GM18951 (cell line): ENCODE data around the gene CENPH.
"Not testable (repeated sequence)": the region's sequence is repeated elsewhere in the genome, so short reads cannot be mapped to it uniquely, and the experiment has no call there.

Experiments used
- POLR2A ChIP-seq: IDR thresholded peaks from 4 replicates; pipeline ENCODE4 v1.6.1; 2011; ENCODE audit warnings: mild to moderate bottlenecking; ENCODE audit not compliant: insufficient read length, insufficient read depth; ENCODE audit errors: extremely low read depth
- in situ Hi-C: fragments of 300-500 bp; cut with MboI; formaldehyde crosslinking; loops from one replicate; pipeline ENCODE4 v1.12.0; 2022; ENCODE audit warnings: low sequenced_read_pairs, mixed read lengths, inconsistent platforms; ENCODE audit not compliant: unreplicated experiment

The CENPH gene, protein sequence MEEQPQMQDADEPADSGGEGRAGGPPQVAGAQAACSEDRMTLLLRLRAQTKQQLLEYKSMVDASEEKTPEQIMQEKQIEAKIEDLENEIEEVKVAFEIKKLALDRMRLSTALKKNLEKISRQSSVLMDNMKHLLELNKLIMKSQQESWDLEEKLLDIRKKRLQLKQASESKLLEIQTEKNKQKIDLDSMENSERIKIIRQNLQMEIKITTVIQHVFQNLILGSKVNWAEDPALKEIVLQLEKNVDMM

DNA sequence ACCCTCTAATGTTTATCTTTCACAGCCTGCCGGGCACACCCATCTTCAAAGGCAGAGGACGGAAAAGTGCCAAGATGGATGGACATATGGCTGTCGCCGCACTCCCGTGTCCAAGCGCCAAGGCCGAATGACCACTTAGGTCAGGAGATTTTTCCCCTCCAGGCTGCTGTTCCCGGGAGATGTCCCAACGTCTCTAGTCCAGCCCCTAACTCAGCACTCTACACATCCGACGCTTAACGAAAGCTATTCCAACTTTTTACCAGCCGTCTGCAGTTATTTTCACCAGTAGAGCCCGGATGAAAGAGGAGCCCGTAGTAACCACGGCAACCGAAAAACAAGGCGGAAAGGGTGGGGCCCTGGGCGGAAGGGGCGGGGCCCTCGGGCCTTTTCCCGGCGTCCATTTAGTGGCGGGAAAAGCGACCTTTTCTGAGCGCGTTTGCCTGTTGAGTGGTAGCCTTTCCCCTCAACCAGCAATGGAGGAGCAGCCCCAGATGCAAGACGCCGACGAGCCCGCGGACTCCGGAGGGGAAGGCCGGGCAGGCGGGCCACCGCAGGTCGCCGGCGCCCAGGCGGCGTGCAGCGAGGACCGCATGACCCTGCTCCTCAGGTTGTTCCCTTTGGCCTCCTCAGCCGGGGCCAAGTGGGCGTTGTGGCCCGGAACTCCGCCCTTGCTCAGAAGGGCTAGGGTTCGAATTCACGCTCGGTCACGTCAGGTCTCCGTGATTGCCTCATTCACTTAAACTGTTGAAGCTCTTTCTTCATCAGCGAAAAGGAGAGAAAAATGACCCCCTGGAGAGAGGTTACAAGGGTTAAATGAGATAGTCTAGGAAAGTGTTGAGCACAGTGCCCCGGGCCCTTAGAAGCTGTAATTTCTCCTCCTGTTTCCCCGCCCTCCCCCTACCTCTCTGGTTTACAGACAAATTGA lies at the start of gene CENPH:
TSS of gene CENPH (plus strand) at position 422 of the 925 bp plus-strand sequence. CDS start at position 474, 52 bp downstream.
- in situ Hi-C loops, result no loop called here
- TF ChIP-seq POLR2A, result peak; percentile 82

DNA sequence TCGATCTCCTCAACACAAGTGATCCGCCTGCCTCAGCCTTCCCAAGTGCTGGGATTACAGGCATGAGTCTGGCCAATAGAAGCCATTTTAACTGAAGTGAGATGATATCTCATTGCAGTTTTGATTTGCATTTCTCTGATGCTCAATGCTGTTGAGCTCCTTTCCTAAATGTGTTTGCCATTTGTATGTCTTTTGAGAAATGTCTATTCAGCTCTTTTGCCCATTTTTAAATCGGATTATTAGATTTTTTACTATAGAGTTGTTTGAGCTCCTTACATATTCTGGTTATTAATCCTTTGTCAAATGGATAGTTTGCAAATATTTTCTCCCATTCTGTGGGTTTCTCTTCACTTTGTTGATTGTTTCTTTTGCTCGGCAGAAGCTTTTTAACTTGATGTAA lies 49.1 kb upstream of the CENPH start:
- in situ Hi-C loops, result not testable (repeated sequence)

DNA sequence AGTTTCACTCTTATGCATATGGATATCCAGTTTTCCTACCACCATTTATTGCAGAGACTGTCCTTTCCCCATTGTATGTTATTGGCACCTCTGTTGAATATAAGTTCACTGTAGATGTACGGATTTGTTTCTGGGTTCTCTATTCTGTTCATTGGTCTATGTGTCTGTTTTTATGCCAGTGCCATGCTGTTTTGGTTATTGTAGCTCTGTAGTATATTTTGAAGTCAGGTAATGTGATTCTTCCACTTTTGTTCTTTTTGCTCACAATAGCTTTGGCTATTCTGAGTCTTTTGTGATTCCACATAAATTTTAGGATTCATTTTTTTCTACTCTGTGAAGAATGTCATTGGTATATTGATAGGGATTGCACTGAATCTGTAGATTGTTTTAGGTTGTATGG lies 48.6 kb upstream of the CENPH start:
- in situ Hi-C loops, result no loop called here
- TF ChIP-seq POLR2A, result no peak

DNA sequence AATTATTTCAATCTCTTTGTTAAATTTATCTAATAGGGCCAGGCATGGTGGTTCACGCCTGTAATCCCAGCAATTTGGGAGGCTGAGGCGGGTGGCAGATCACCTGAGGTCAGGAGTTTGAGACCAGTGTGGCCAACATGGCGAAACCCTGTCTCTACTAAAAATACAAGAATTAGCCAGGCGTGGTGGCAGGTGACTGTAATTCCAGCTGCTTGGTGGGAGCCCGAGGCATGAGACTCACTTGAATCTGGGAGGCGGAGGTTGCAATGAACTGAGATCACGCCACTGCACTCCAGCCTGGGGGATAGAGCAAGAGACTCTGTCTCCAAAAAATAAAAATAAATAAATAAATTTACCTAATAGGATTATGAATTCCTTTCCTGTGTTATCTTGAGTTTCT lies 40.8 kb upstream of the CENPH start:
- in situ Hi-C loops, result not testable (repeated sequence)

DNA sequence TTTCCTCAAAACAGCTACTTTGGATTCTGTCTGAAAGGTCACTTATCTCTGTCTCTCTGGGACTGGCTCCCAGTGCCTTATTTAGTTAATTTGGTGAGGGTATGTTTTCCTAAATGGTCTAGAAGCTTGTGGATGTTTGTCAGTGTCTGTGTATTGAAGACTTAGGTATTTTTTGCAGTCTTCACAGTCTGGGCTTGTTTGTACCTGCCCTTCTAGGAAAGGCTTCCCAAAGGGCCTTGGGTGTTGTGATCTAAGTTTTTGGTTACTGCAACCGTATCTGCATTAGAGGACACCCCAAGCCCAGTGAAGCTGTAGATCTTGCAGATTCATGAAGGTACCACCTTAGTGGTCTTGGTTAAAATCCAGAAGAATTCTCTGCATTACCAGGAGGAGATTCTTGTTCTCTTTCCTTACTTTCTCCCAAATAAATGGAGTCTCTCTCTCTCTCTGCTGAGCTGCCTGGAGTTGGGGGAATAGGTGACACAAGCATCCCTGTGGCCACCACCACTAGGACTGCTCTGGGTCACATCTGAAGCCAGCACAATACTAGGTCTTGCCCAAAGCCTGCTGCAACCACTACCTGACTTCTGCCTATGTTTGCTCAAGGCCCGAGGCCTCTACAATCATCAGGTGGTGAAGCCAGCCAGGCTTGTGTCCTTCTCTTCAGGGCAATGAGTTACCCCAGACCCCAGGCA lies 40.3 kb upstream of the CENPH start:
- in situ Hi-C loops, result no loop called here
- no peak for TF ChIP-seq POLR2A

DNA sequence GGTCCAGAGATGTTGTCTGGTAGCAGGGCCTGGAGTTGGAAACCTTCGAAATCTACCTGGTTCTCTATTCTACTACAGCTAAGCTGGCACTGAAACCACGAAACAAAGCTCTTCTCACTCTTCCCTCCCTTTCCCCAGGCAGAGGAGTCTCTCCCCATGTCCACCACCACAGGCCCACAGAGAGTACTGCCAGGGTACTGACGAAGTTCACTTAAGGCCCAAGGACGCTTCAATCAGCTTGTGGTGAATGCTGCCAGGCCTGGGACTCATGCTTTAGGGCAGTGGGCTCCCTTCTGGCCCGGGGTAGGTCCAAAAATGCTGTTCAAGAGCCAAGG lies 39.7 kb upstream of the CENPH start:
- in situ Hi-C loops, result no loop called here
- no peak for TF ChIP-seq POLR2A

DNA sequence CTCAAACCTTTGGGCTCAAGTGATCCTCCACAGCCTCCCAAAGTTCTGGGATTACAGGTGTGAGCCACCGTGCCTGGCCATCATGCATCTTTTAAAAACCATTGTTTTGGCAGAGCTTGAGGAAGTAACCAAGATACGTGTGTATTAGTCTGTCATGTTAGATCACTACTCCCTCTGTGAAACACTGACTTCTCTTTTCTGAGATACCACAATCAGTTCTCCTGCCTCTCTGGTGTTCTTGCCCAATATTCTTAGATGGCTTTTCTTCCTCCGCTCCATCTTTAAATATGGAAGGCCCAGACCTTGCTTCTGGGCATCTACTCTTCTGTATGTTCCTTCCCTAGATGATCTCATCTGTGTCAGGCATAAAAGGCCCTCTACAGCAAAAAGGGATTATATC lies 36.7 kb upstream of the CENPH start:
- in situ Hi-C loops, result no loop called here
- no peak for TF ChIP-seq POLR2A

DNA sequence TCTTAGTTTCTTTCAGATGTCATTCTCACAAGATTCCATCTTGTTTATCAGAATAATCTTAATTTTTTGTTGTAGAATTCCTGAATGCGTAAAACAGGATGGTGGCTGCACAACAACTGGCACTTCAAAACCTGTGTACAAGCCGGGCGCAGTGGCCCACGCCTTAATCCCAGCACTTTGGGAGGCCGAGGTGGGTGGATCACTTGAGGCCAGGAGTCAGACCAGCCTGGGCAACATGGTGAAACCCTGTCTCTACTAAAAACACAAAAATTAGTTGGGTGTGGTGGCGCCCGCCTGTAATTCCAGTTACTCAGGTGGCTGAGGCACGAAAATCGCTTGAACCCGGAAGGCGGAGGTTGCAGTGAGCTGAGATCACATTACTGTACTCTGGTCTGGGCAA lies 32.9 kb upstream of the CENPH start:
- TF ChIP-seq POLR2A, result no peak
- in situ Hi-C loops, result no loop called here

DNA sequence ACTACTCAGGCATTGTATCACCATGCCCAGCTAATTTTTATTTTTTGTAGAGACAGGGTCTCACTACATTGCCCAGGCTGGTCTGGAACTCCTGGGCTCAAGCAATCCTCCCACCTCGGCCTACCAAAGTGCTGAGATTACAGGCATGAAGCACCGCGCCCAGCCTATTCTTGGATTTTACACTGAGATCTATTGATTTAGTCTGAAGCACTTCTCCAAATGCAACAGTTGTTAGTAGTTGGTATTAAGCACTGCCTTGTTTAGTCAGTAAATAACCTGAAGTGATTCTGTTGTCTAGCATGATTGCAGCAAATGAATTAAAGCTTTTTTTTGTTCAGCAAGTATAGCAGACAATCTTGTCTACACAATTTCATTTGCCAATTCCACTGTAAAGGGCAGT lies 31.3 kb upstream of the CENPH start:
- in situ Hi-C loops, result no loop called here
- TF ChIP-seq POLR2A, result no peak

DNA sequence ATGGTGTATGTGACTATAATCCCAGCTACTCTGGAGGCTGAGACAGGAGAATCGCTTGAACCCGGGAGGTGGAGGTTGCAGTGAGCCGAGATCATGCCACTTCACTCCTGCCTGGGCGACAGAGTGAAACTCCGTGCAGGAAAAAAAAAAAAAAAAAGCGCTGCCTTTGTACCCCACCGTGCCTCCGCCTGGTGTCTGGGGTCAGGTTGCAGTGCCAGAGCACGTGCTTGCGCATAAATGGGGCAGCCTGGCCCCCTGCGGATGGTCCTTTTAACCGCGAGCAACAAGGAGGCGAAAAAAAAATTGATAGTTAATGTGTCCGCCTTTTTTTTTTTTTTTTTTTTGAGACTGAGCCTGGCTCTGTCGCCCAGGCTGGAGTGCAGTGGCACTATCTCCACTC lies 28.7 kb upstream of the CENPH start:
- no peak for TF ChIP-seq POLR2A
- in situ Hi-C loops, result no loop called here

DNA sequence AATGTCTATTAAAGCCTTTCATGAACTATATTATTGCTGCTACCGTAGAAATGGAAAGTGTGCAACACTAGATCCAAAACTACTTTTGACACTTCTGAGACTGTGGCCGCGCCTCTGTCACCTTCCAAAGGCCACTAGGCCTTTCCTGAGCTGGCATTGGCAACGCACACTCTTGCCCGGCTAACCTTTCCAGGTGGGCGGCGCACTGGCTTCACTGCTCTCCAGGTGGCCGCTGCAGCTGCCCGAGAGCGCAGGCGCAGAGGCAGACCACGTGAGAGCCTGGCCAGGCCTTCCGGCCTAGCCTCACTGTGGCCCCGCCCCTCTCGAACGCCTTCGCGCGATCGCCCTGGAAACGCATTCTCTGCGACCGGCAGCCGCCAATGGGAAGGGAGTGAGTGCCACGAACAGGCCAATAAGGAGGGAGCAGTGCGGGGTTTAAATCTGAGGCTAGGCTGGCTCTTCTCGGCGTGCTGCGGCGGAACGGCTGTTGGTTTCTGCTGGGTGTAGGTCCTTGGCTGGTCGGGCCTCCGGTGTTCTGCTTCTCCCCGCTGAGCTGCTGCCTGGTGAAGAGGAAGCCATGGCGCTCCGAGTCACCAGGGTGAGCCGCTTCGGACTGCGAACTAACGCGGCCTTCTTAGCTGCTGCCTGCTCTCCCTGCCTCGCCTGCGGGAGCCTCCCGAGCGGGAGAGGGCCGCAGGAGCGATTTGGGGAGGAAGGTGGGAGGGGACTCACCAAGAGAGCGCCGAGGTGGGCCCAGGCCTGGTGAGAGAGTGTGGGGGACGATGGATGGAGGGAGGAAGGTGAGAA lies 22.5 kb upstream of the CENPH start, which contains the start of gene CCNB1:
TSS of gene CCNB1 (plus strand) at position 465 of the 807 bp plus-strand sequence. CDS start at position 578, 113 bp downstream.
- in situ Hi-C loops, result no loop called here
- TF ChIP-seq POLR2A, result peak; percentile 75

DNA sequence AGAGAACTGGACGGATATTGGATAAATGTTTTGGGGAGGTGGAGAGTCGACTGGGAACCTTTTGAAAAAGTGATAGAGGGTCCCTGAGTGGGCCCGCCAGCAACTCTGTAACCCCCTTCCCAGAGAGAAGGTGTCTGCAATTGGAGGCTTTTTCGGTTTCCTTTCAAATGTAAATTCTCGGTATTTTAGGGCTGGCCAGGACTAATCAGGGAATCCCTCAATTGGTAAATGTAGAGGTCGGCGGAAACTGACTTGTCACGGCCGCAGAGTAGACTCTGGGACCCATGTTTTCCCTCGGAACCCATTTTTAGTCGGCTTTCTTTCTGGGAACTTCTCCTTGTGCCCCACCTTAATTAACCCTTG lies 21.9 kb upstream of the CENPH start:
- no peak for TF ChIP-seq POLR2A
- in situ Hi-C loops, result no loop called here

DNA sequence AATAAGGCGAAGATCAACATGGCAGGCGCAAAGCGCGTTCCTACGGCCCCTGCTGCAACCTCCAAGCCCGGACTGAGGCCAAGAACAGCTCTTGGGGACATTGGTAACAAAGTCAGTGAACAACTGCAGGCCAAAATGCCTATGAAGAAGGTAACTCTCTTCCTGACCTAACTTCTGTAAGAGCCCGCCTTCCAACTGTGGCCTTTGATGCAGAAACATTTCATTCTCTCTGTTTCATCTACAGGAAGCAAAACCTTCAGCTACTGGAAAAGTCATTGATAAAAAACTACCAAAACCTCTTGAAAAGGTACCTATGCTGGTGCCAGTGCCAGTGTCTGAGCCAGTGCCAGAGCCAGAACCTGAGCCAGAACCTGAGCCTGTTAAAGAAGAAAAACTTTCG lies 21.5 kb upstream of the CENPH start:
- no peak for TF ChIP-seq POLR2A
- in situ Hi-C loops, result no loop called here
